GM20000 (cell line): ENCODE data around the gene PPP4R4.

Experiments
- DNase-seq: peaks from one replicate; pipeline ENCODE4 v3.0.0; 2012; ENCODE audit warnings: low spot score
- CTCF ChIP-seq: IDR thresholded peaks from 2 replicates; pipeline ENCODE4 v1.5.1; 2012; ENCODE audit warnings: mild to moderate bottlenecking, control low read depth; ENCODE audit errors: extremely low read depth, missing control alignments

PPP4R4 gene

DNA sequence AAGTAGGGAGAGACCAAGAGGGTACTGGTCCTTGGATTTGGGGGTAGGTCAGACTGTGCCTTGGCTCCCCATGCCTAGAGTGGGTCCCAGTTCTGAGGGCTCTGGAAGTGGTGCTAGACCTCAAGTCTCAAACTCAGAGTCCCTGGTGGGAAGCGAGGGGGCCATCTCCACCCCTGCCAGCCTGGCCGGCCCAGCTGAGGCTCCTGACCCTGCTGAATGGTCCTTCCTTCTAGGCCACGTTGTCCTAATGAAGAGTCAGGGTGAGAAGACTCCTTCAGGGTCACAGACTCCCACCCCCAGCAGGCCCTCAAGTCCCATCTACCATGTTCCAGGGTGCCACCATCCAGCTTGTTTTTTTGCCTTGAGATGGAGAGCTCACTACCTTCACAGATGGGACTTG lies 136.1 kb downstream of the PPP4R4 start:
- TF ChIP-seq CTCF: no peak
- no peak for DNase-seq

DNA sequence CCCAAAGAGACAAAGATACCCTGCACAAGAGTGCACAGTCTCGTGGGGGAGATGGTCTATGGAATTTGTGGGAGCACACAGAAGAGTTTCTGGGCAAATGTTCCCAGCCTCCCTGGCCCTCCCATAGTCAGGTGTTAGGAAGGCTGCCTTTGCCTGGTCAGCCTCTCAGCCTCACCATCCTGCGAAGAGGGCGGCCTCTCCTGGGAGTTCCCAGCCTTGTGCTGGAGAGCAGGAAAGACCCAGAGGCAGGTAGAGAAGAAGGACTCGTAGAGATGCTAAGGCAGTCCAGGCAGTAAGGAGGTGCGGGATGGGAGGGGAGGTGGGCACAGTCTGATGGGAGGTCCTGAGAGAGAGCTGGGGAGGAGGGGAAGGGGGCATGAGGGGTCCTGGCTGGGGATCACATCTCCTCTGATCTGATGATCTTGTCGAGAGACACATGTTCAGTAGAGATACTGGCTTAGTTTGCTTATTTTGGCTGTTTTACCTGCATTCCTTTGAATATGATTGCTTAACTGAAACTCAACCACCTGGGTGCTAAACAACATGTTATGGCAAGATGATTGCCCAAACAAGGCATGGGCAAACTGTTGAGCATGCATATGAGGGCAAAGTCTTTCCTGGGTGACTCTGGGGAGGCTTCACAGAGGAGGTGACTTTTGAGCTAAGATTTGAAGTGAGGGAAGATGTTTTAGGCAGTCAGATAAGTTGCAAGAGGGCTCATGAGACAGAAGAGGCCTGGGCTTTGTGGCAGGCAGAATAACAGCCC lies 138.5 kb downstream of the PPP4R4 start:
- DNase-seq: no peak
- no peak for TF ChIP-seq CTCF

GRCh38 chr14:94313991-94314655 lies 140.0 kb downstream of the PPP4R4 start:
- TF ChIP-seq CTCF: no peak
- no peak for DNase-seq

GRCh38 chr14:94314890-94315289 lies 140.8 kb downstream of the PPP4R4 start:
- DNase-seq: no peak
- no peak for TF ChIP-seq CTCF

DNA sequence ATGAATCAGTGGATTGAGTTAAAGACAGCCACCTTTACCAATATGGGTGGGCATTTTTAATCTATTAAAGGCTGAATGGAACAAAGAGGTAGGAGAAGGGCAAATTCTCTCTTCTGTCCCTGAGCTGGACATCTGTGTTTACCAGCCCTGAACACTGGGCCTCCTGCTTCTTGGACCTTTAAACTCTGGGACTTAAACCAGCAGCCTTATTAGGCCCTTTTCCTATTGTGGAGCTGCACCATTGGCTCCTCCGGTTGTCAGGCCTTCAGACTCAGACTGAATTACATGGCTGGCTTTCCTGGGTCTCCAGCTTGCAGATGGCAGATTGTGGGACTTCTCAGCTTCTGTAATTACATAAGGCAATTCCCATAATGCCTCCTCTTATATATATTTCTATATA lies 142.6 kb downstream of the PPP4R4 start:
- DNase-seq: no peak
- no peak for TF ChIP-seq CTCF

DNA sequence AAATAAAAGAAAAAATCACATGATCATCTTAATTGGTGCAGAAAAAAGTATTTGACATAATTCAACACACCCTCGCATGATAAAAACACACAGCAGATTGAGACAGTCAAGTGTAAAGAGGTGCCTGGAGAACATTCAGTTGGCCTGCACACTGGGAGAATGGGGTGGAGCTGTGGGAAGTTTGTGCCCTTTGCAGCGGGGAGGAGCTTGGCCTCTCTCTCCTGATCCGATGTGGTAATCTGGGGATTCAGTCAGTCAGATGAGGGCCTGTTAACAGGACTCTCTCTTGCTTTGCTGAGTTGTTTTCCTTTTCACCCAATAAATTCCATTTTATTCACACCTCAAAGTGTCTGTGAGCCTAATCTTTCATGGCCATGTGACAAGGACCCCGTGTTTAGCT lies 143.1 kb downstream of the PPP4R4 start:
- TF ChIP-seq CTCF: no peak
- no peak for DNase-seq

- no peak for DNase-seq
- no peak for TF ChIP-seq CTCF
Measured at GRCh38 chr14:94320243-94320642, 146.1 kb downstream of the PPP4R4 start.
